22Rv1 (cell line): ENCODE results near the gene ZNF513.

Experiments
- H3K27ac ChIP-seq: fragments of 450-650 bp; 2 replicates; pipeline ENCODE4 v1.5.1; 2017
- ZFX ChIP-seq: fragments of 450-650 bp; IDR thresholded peaks from 2 replicates; pipeline ENCODE4 v1.6.1; 2017; ENCODE audit warnings: antibody characterized with exemption, borderline replicate concordance
- TF ChIP-seq, protein P1 (sequence below): fragments of 450-650 bp; IDR thresholded peaks from 2 replicates; pipeline ENCODE4 v1.5.1; 2017; ENCODE audit warnings: mild to moderate bottlenecking

ZNF513 gene

DNA sequence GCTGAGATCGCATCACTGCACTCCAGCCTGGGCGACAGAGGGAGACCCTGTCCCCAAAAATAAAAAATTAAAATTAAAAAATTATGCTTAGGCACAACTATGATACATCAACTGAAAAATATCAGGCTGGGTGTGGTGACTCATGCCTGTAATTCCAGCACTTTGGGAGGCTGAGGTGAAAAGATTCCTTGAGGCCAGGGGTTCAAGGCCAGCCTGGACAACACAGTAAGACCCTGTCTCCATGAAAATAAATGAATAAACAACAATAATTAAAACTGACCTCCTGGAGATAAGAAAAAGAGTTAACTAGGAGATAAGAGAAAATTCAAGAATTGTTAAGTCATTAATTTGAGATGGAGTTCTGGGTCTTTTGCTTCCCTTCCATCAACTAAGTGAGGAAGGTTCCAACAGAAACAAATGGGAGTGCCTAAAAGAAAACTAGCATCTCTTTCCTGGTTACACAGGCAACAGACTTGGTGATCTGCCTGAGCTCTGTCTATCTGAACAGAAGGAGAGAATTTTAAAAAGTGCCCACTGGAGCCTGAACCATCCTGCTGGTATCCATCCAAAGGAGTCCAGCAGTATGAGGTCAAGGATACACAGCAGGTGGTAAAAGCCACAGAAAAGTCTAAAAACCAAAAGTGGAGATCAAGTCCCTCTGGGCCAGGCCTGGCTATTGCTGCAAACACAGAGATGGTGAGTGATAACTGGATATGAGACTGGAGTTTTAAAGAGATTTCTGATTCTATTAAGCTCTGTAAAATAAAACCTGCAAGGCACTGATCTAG, 20.0 kb upstream of the ZNF513 start:
- TF ChIP-seq, protein P1, sequence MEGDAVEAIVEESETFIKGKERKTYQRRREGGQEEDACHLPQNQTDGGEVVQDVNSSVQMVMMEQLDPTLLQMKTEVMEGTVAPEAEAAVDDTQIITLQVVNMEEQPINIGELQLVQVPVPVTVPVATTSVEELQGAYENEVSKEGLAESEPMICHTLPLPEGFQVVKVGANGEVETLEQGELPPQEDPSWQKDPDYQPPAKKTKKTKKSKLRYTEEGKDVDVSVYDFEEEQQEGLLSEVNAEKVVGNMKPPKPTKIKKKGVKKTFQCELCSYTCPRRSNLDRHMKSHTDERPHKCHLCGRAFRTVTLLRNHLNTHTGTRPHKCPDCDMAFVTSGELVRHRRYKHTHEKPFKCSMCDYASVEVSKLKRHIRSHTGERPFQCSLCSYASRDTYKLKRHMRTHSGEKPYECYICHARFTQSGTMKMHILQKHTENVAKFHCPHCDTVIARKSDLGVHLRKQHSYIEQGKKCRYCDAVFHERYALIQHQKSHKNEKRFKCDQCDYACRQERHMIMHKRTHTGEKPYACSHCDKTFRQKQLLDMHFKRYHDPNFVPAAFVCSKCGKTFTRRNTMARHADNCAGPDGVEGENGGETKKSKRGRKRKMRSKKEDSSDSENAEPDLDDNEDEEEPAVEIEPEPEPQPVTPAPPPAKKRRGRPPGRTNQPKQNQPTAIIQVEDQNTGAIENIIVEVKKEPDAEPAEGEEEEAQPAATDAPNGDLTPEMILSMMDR: no peak
- TF ChIP-seq ZFX: no peak
- H3K27ac ChIP-seq: no peak overlapping the region

DNA sequence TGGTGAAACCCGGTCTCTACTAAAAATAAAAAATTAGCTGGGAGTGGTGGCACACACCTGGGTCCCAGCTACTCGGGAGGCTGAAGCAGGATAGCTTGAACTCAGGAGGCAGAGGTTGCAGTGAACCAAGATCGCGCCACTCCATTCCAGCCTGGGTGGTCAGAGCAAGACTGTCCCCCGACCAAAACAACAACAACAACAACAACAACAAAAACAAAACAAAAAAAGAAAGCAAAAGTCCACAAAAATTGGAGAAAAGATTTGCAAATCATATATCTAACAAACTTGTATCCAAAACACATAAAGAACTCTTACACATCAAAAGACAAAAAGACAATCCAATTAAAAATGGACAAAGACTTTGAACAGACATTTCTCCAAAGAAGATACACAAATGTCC, 18.4 kb upstream of the ZNF513 start:
- TF ChIP-seq ZFX: no peak
- TF ChIP-seq, protein P1: no peak

DNA sequence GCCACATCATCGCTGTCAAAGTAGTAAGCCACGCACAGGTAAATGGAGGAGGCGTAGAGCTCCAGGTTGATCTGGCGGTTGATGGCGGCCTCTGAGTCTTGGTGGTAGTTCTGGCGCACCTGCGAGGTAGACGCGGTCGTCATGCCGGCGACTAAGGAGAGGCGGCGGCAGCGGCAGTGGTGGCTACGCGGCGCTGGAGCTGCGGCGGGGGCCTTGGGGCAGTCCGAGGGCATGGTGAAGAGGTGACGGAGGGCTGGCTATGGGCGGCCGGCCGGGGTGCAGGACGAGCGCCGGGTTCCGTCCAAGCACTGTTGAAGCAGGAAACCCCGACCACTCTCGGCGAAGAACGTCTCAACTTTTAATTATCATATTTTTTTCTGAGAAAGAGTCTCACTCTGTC, 12.7 kb upstream of the ZNF513 start:
- no peak overlapping the region for H3K27ac ChIP-seq
- TF ChIP-seq ZFX: no peak
- TF ChIP-seq, protein P1: no peak

More for the DNA sequence above, 18.4 kb upstream of the ZNF513 start:
- no peak overlapping the region for H3K27ac ChIP-seq

DNA sequence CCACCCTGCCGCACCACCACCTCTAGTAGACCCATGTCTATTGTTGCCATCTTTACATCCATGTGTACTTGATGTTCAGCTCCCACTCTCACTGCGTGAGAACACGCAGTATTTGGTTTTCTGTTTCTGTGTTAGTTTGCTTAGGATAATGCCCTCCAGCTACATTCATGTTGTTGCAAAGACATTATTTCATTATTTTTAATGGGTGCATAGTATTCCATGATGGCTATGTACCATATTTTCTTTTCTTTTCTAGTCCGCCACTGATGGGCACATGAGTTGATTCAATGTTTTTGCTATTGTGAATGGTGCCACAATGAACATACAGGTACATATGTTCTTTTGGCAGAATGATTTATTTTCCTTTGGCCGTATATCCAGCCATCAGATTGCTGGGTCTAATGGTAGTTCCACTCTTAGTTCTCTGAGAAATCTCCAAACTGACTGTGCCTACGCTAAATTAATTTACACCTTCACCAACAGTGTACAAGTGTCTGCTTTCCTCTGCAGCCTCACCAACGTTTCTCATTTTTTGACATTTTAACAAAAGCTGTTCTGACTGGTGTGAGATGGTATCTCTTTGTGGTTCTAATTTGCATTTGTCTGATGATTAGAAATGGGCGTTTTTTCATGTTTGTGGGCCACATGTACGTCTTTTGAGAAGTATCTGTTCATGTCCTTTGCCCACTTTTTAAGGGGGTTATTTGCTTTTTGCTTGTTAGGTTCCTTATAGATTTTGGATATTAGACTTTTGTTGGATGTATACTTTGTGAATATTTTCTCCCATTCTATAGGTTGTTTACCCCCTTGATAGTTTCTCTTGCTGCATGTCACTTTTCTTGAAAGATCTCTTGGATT, 10.5 kb upstream of the ZNF513 start:
- no peak overlapping the region for H3K27ac ChIP-seq
- TF ChIP-seq, protein P1: no peak
- no peak for TF ChIP-seq ZFX

DNA sequence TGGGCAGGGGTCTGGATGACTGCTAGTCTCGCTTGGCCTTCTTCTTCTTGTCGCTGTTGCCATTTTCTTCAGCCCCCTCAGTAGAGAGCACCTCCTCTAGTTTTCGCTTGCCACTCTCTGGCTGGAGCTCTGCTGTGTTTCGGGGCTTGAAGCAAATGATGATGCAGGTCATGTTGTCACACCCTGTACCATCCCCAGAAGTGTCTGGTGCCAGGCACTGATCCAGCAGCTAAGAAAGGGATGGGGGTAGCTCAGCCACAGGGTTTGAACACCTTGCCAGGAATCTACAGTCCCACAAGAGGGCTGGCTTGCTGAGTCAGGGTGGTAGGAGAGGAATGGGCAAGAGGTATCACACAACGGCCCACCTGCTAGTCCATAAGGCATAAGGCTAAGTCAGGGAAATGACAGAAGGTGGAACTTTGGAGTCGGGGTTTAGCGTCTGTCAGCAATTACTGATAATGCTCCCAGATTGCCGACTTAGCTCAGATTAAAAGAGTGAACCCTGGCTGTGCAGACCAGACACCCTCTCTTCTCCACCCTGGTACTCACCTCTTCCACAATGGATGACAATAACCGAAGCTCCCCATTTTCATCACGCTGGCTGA, 1.1 kb upstream of the ZNF513 start:
- peak overlapping the region; percentile 92 for H3K27ac ChIP-seq
- TF ChIP-seq ZFX: no peak
- TF ChIP-seq, protein P1: no peak

DNA sequence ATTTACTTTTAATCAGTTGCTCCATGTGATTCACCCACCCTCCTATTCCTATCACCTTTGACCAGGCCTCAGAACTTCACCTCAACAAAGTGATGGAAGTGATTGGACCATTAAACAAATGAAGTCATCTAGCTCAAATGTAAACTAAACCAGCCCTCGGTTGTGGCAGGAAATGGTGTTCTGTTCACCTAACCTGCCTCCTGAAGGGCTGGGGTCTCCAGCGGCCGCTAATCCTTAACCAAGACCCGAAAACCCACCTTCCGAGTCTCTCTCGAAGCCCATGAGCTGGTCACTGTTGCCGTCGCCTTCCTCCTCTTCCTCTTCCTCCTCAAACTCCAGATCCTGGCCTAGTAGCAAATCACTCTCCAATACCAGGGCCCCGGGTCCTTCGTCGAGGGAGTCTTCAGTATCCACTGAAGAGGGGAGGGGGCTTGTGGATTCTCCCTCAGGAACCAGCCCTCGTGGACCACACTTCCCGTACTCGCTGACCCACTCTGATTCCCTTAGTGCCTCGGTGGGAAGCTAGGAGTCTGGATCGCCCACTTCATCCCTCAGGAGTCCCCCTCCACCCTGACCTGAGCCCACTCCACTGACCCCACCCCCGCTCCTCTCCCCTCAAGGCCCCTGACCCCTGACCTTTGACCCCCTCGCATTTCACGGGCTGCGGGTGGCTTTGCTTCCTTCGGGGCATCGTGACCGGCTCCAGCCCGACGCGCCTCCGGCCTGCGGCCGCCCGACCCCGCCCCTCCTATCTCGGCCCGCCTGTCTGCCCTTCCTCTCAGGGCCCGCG, 503 bp downstream of the ZNF513 start:
- no peak for TF ChIP-seq ZFX
- TF ChIP-seq, protein P1: no peak
- peak overlapping the region; percentile 92 for H3K27ac ChIP-seq
